Measurements from ENCODE around the gene FAR2.

DNA sequence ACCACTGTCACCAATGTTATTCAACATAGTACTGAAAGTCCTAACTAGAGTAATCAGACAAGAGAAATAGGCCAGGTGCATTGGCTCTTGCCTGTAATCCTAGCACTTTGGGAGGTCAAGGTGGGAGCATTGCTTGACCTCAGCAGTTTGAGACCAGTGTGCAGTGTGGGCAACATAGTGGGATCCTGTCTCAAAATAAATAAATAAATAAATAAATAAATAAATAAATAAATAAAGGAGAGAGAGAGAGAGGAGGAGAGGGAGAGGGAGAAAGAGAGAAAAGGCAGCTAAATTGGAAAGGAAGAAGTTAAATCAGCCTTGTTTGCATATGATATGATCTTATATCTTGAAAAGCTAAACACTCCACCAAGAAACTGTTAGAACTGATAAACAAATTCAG lies 115.3 kb downstream of the FAR2 start:
- no peak for TF ChIP-seq CTCF (IDR thresholded peaks at IDR 0.05)
- no peak for TF ChIP-seq POLR2A (IDR thresholded peaks at IDR 0.05)

Measured in testis (tissue), 2 donors.